H1 (cell line): ENCODE measurements around the gene AGRN. TPM values are rescaled to one million over a fixed set of nuclear protein-coding genes. Genes with fewer than 3 reads are reported as not detected.

ENCODE experiments used
- BCL11A ChIP-seq, 2 experiments: IDR thresholded peaks; one replicate each; pipeline ENCODE4 v1.6.1; 2011; ENCODE audit warnings: low read depth in 2 of 2, low read length in 2 of 2, mild to moderate bottlenecking in 2 of 2
- CTCF ChIP-seq, 3 experiments: IDR thresholded peaks; 1 replicate in 2 of 3; 2 replicates in 1 of 3; pipeline versions ENCODE4 v1.5.1 to v1.6.1; 2011; ENCODE audit warnings: low read length in 3 of 3, mild to moderate bottlenecking in 3 of 3, inconsistent platforms in 2 of 3, low read depth in 1 of 3, moderate library complexity in 1 of 3; ENCODE audit not compliant: insufficient read depth in 1 of 3; ENCODE audit errors: control extremely low read depth in 1 of 3
- HDAC6 ChIP-seq: IDR thresholded peaks from one replicate; pipeline ENCODE4 v1.7.1; 2012; ENCODE audit warnings: low read depth, mild to moderate bottlenecking, inconsistent platforms, low read length, moderate library complexity
- KDM4A ChIP-seq: IDR thresholded peaks from one replicate; pipeline ENCODE4 v1.7.1; 2012; ENCODE audit warnings: low read depth, mild to moderate bottlenecking, moderate library complexity, low read length, inconsistent platforms; ENCODE audit not compliant: severe bottlenecking
- MAX ChIP-seq: IDR thresholded peaks from 2 replicates; pipeline ENCODE4 v1.6.1; 2012; ENCODE audit warnings: inconsistent platforms
- PHF8 ChIP-seq: fragments of 200-600 bp; sonication (generic); conservative IDR thresholded peaks from 2 replicates; pipeline ENCODE4 v1.7.1; 2012; ENCODE audit warnings: low read depth, mild to moderate bottlenecking, inconsistent platforms, low read length, moderate library complexity
- SIX5 ChIP-seq: IDR thresholded peaks from 2 replicates; pipeline ENCODE4 v1.6.1; 2011; ENCODE audit warnings: mild to moderate bottlenecking, low read depth, low read length
- polyA plus RNA-seq, 7 experiments: library from polyadenylated mRNA; depleted of rRNA in 3 of 7; stranded (reverse) in 5 of 7; unstranded in 2 of 7; fragments of >200 nt in 5 of 7; fragments of 200-250 nt in 2 of 7; gene quantifications; 1 replicate in 5 of 7; 2 replicates in 1 of 7; 4 replicates in 1 of 7; pipeline versions ENCODE4 v1.2.1 to v1.2.3, GENCODE V29; 2011 to 2013; ENCODE audit warnings: missing spikeins in 2 of 7, mixed read lengths in 2 of 7
- total RNA-seq: library from RNA; stranded (reverse); fragmentation: NEBNext Ultra II Directional; extraction: Animal tissue kit (Norgen Biotek cat#: 25700); gene quantifications from 2 replicates; pipeline ENCODE4 v1.2.1, GENCODE V29; 2021

Gene AGRN
- total and polyA plus RNA-seq, 2 of the 8 experiments (the other 6 are each of a cell fraction or from before 2014, with no cell fraction given), result 52.3 to 155 TPM

GRCh38 chr1:1087351-1088028, 67.6 kb downstream of the AGRN start (continued):
- no peak for TF ChIP-seq CTCF (IDR thresholded peaks at IDR 0.05; ENCODE audit: control extremely low read depth in 1 of 3, insufficient read depth in 1 of 3, low read depth in 1 of 3, low read length in 3 of 3)
- no peak for TF ChIP-seq PHF8
- no peak for TF ChIP-seq HDAC6
- TF ChIP-seq KDM4A, result no peak
- TF ChIP-seq BCL11A (IDR thresholded peaks at IDR 0.05; ENCODE audit: low read depth in 2 of 2, low read length in 2 of 2), result no peak
- no peak for TF ChIP-seq MAX
- TF ChIP-seq SIX5, result no peak
